ENCODE measurements around the gene PLCD3.

PLCD3 gene

GRCh38 chr17:45116434-45117016, 15.8 kb downstream of the PLCD3 start:
- DNase-seq (ENCODE audit: low spot score): no peak

- DNase-seq (ENCODE audit: low spot score): no peak
Measured at GRCh38 chr17:45115871-45116270, 16.4 kb downstream of the PLCD3 start.

GRCh38 chr17:45115015-45115625, 17.2 kb downstream of the PLCD3 start:
- DNase-seq (ENCODE audit: low spot score): no peak

GRCh38 chr17:45114117-45114932, 18.0 kb downstream of the PLCD3 start:
- no peak for DNase-seq (ENCODE audit: low spot score)

GRCh38 chr17:45113424-45113754, 18.9 kb downstream of the PLCD3 start:
- no peak for DNase-seq (ENCODE audit: low spot score)

- no peak for DNase-seq (ENCODE audit: low spot score)
Measured at GRCh38 chr17:45112559-45113423, 19.5 kb downstream of the PLCD3 start.

- no peak for DNase-seq (ENCODE audit: low spot score)
Measured at GRCh38 chr17:45111850-45112249, 20.5 kb downstream of the PLCD3 start.

GRCh38 chr17:45110676-45111611, 21.4 kb downstream of the PLCD3 start:
- peak; percentile 77 for DNase-seq (ENCODE audit: low spot score)

GRCh38 chr17:45108595-45109521, 23.5 kb downstream of the PLCD3 start:
- DNase-seq (ENCODE audit: low spot score): no peak

GRCh38 chr17:45108051-45108450, 24.3 kb downstream of the PLCD3 start:
- no peak for DNase-seq (ENCODE audit: low spot score)

- no peak for DNase-seq (ENCODE audit: low spot score)
Measured at GRCh38 chr17:45107293-45108010, 24.9 kb downstream of the PLCD3 start.

GRCh38 chr17:45106582-45106981, 25.7 kb downstream of the PLCD3 start:
- DNase-seq (ENCODE audit: low spot score): no peak

GRCh38 chr17:45106096-45106495, 26.2 kb downstream of the PLCD3 start:
- no peak for DNase-seq (ENCODE audit: low spot score)

GRCh38 chr17:45104907-45105624, 27.2 kb downstream of the PLCD3 start:
- no peak for DNase-seq (ENCODE audit: low spot score)

GRCh38 chr17:45104497-45104896, 27.8 kb downstream of the PLCD3 start:
- no peak for DNase-seq (ENCODE audit: low spot score)

- no peak for DNase-seq (ENCODE audit: low spot score)
Measured at GRCh38 chr17:45104029-45104428, 28.3 kb downstream of the PLCD3 start.

- peak; percentile 55 for DNase-seq (ENCODE audit: low spot score)
Measured at GRCh38 chr17:45103269-45103795, 29.0 kb downstream of the PLCD3 start.

GRCh38 chr17:45102856-45103255, 29.5 kb downstream of the PLCD3 start:
- DNase-seq (ENCODE audit: low spot score): no peak

All from cerebellar cortex (tissue), 1 donor.